Omental fat pad (tissue), 4 donors: Measurements from ENCODE around the gene NRROS. TPM values are rescaled to one million over a fixed set of nuclear protein-coding genes. Genes with fewer than 3 reads are reported as not detected.
"Not testable (repeated sequence)": the region's sequence is repeated elsewhere in the genome, so short reads cannot be mapped to it uniquely, and the experiment has no call there.

Source experiments
- ATAC-seq: fragments of 150-250 bp; one replicate; pipeline ENCODE4 v1.9.1; 2016; ENCODE audit warnings: mild to moderate bottlenecking, moderate library complexity; ENCODE audit not compliant: low FRiP score
- DNase-seq: peaks from one replicate; pipeline ENCODE4 v3.0.0-alpha.2; 2019; ENCODE audit warnings: low spot score
- total RNA-seq, 4 donors: library from RNA; depleted of rRNA; stranded (reverse); fragments of >200 nt; gene quantifications; one replicate each; pipeline ENCODE4 v1.1.0, GENCODE V29; 2016
- TF ChIP-seq, protein P1 (sequence below), 3 donors: fragments of 450-650 bp; IDR thresholded peaks; one replicate each; pipeline ENCODE4 v1.5.1; 2016 to 2017; ENCODE audit warnings: antibody characterized with exemption in 3 of 3, mild to moderate bottlenecking in 3 of 3, moderate library complexity in 2 of 3

The NRROS gene
- total RNA-seq, 4 donors from 2014 or later, result 4.3 to 21.0 (median 19.4) TPM

DNA sequence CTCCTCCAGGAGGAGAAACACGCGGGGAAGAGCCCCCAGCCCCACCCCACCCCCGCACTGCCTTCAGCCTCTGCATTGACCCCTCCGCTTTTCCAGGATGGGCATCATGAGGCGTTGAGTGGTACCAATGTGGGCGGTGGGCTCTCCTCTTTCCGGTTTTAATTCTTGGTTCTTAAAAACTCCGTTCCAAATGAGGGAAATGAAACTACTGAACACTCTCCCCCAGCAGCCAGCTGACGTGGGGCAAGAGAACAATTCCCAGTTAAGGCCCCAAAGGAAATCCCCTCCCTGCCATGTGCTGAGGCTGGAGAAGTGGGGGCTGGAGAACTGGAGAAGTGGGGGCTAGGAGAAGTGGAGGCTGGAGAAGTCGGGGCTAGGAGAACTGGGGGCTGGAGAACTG is 5.3 kb upstream of the NRROS start:
- ATAC-seq (no peak), DNase-seq (no peak)

DNA sequence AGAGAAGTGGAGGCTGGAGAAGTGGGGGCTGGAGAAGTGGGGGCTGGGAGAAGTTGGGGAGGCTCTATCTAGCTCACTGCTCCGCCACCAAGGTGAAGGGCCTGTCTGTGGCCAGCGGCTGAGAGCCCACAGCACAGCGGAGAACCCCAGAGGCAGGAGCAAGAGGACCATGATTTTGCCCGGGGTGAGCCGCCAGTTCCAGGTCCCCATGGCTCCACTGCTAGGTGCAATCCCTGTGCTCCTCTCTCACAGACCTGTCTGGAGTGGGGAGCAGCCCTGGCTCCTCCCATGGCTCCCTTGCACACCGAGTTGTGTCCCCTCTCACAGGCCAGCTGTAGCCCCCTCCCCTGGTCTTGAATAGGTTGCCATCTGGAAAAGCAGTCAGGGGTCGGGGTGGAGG is 4.7 kb upstream of the NRROS start:
- ATAC-seq (no peak), DNase-seq (no peak)
- TF ChIP-seq, protein P1, sequence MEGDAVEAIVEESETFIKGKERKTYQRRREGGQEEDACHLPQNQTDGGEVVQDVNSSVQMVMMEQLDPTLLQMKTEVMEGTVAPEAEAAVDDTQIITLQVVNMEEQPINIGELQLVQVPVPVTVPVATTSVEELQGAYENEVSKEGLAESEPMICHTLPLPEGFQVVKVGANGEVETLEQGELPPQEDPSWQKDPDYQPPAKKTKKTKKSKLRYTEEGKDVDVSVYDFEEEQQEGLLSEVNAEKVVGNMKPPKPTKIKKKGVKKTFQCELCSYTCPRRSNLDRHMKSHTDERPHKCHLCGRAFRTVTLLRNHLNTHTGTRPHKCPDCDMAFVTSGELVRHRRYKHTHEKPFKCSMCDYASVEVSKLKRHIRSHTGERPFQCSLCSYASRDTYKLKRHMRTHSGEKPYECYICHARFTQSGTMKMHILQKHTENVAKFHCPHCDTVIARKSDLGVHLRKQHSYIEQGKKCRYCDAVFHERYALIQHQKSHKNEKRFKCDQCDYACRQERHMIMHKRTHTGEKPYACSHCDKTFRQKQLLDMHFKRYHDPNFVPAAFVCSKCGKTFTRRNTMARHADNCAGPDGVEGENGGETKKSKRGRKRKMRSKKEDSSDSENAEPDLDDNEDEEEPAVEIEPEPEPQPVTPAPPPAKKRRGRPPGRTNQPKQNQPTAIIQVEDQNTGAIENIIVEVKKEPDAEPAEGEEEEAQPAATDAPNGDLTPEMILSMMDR (IDR thresholded peaks at IDR 0.05), result no peak

More for the DNA sequence above, 5.3 kb upstream of the NRROS start:
- TF ChIP-seq, protein P1 (IDR thresholded peaks at IDR 0.05), result no peak

DNA sequence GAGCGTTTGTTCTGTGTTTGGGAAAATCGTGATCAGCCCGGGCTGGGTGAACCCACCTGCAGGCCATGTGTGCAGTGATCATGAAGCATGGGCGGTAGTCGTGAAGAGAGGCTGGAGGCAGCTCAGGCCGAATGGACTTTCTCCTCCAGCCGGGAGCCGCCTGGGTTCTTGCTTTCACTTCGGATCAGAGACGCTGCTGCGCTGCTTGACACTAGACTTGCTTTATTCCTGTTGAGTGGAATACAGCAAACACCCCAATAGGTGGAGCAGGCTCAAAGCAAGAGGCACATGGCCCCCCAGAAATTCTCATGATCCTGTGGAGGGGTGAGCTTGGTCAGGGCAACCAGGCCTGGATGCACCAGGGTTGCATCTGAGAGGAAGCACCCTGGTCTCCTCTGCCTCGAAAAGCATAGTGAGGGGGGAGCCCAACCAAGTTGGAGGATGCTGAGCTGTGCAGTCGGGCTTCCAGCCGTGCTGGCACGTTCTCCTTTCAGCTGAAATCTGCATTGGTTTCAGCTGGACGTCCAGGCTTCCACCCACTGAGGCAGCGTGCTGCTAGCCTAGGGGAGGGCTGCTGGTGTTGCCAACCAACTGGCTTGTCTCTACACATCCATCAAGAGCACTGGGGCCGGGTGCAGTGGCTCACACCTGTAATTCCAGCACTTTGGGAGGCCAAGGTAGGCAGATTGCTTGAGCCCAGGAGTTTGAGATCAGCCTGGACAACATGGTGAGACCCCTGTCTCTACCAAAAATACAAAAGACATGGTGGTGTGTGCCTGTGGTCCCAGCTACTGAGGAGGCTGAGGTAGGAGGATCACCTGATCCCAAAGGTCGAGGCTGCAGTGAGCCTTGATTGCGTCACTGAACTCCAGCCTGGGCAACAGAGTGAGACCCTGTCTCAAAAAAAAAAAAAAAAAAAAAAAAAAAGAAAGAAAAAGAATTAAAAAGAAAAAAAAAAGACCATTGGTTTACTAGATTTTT is 2.8 kb upstream of the NRROS start:
- DNase-seq (no peak), ATAC-seq (no peak)
- TF ChIP-seq, protein P1 (IDR thresholded peaks at IDR 0.05), result no peak

DNA sequence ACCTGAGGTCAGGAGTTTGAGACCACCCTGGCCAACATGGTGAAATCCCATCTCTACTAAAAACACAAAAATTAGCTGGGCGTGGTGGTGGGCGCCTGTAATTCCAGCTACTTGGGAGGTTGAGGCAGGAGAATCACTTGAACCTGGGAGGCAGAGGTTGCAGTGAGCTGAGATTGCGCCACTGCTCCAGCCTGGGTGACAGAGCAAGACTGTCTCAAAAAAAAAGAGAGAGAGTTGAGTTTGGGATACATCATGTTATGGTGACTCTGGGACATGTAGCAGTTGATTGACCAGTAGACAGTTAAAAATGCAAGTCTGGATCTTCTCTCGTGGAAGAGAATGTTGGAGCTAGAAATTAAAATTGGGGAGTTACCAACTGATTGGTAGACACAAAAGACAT is 1.6 kb upstream of the NRROS start:
- not testable (repeated sequence) for DNase-seq, ATAC-seq

DNA sequence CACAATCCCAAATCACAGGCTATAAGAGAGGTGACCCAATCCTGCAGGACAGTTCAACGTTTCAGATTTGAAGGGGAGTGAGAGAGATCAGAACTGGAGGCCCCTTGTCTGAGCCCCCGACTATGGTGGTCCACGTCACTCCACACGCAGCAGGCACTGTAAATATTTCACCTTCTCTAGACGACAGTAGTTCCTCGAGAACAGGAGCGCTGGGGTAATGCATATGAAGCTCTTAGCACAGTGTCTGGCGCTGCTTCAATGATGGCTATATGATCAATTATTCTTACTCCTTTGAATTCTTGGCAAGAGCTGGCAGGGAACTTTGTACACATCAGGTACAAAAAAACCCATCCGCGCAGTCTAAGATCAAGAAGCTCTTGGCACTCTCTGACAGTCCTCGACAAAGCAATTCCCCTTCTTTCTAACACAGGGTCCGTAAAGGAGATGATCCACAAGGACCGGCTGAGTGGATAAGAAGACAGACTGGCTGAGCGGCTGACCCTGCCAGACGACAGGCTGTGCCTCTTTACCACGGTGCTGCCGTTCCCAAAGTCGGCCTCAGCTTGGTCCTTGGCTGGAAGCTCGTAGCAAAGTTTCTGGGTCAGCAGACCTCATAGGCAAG is 522 bp upstream of the NRROS start:
- no peak for ATAC-seq

DNA sequence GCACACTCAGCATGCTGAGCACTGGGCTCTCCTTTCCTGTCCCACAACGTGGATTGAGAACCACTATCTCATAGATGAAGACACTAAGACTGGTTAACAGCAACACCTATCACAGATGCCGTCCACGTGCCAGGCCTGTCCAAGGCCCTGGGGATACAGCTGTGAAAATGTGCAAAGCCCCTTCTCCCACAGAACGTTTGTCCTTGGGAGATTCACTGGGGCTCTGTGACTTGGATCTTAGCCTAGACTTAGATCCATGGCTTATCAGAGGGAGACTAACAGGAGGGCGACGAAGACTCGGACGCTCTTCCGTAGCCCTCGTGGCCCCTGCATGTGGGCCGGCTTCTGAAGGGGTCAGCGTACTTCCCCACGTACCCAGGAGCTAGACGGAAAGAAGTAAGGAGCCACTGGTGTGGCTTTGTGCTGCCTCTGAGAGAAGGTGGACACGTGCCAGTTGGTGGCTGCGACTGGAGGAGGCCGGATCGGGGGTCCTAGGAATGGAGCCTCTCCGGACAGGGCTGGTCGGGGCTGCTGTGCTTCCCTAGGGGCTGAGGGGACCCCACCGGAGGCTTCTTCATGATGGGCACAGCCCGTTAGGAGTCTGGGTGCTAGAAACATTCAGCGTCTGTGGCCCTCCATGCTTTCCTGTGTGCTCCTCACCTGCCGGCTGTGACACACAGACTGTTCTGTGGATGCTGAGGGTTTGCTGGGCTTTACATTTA is 964 bp downstream of the NRROS start:
- ATAC-seq, result no peak
- no peak for DNase-seq
- TF ChIP-seq, protein P1 (IDR thresholded peaks at IDR 0.05), result no peak

More for the DNA sequence above, 522 bp upstream of the NRROS start:
- TF ChIP-seq, protein P1 (IDR thresholded peaks at IDR 0.05), result no peak
- no peak for DNase-seq
